ENCODE measurements around the gene NCMAP. TPM values are rescaled to one million over a fixed set of nuclear protein-coding genes. Genes with fewer than 3 reads are reported as not detected.

NCMAP gene
- total RNA-seq, 2 donors from 2014 or later: 9.9 to 12.7 TPM

DNA sequence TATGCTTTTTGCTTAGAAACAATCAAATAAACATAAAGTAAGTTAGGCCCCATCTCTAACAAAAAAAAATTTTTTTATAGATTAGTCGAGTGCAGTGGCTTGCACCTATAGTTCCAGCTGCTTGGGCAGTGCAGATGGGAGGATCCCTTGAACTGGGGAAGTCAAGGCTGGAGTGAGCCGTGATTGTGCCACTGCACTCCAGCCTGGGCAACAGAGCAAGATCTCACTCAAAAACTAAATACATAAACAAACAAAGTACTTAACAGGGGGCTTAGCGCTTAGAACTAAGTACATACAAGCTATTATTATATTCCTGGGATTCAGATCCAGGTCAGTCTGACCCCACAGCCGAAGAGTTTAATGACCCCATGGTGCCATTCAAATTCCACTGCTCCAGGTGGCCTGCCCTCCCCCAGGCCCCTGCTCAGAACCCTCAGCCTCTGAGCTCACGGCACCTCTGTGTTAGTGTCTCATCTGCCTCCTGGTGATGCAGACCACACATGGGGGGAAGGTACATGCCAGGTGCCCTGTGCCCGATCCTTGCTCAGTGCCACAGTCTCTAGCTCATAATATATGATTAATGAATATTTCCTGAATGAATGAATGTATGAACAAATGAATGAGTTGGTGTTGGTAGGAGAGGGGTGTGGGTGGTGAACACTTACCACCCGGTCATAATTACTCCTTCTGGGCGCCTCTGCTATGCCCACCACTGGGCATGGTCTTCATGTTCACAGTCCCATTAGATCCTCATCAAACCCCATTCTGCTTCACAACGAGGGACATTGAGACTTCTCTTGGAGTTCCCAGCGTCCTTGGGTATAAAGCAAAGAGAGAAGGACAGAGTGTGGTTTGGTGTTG is 14.6 kb downstream of the NCMAP start:
- no peak for TF ChIP-seq POLR2A (IDR thresholded peaks at IDR 0.05)
- TF ChIP-seq, protein P1, sequence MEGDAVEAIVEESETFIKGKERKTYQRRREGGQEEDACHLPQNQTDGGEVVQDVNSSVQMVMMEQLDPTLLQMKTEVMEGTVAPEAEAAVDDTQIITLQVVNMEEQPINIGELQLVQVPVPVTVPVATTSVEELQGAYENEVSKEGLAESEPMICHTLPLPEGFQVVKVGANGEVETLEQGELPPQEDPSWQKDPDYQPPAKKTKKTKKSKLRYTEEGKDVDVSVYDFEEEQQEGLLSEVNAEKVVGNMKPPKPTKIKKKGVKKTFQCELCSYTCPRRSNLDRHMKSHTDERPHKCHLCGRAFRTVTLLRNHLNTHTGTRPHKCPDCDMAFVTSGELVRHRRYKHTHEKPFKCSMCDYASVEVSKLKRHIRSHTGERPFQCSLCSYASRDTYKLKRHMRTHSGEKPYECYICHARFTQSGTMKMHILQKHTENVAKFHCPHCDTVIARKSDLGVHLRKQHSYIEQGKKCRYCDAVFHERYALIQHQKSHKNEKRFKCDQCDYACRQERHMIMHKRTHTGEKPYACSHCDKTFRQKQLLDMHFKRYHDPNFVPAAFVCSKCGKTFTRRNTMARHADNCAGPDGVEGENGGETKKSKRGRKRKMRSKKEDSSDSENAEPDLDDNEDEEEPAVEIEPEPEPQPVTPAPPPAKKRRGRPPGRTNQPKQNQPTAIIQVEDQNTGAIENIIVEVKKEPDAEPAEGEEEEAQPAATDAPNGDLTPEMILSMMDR (IDR thresholded peaks at IDR 0.05): no peak
- Histone ChIP-seq H3K9me3 (no peaks in the 10 kb centered on the region), H3K4me3 (no peak overlapping the region), H3K36me3 (replicated peaks in 1 of 2; ENCODE audit: insufficient read depth in 1 of 2, low read depth in 2 of 2) (no peaks in the 10 kb centered on the region), H3K27me3 (no peaks in the 10 kb centered on the region), H3K4me1 (peaks cover 38% of the 10 kb centered on the region), H3K27ac (no peak overlapping the region)
- ATAC-seq: no peak
- WGBS, 2 donors: 80 to 87% methylated on average over 10 of the region's 10 CpGs
- no peak for DNase-seq
- intact Hi-C loops (cut with DNase I): no loop called here

DNA sequence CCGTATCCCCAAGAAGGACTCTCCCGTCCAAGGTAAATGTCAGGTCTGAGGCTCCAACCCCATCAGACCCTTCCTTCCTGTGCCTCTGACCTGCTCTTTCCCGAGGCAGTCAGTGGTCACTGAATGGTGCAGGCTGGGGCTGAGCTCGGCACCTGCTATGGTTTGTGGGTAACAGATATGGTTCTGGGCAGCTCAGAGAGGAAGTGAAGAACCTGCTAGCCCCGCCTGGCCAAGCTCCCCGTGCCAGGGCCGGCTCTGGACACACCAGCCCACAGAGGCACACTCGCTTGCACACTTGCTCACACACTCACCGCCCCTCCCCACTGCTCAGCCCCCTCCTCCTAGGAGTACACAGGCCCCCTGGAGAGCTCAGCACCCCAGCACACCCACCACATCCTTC is 16.4 kb downstream of the NCMAP start:
- Histone ChIP-seq H3K9me3 (no peaks in the 10 kb centered on the region), H3K4me1 (peaks cover 26% of the 10 kb centered on the region), H3K27ac (no peak overlapping the region), H3K27me3 (no peaks in the 10 kb centered on the region), H3K36me3 (replicated peaks in 1 of 2; ENCODE audit: insufficient read depth in 1 of 2, low read depth in 2 of 2) (no peaks in the 10 kb centered on the region), H3K4me3 (no peak overlapping the region)
- intact Hi-C loops (cut with DNase I): no loop called here
- TF ChIP-seq, protein P1 (IDR thresholded peaks at IDR 0.05): no peak
- TF ChIP-seq POLR2A (IDR thresholded peaks at IDR 0.05): no peak
- WGBS, 2 donors: 71 to 83% methylated on average over 6 to 9 of the region's 9 CpGs
- no peak for ATAC-seq
- DNase-seq: no peak

DNA sequence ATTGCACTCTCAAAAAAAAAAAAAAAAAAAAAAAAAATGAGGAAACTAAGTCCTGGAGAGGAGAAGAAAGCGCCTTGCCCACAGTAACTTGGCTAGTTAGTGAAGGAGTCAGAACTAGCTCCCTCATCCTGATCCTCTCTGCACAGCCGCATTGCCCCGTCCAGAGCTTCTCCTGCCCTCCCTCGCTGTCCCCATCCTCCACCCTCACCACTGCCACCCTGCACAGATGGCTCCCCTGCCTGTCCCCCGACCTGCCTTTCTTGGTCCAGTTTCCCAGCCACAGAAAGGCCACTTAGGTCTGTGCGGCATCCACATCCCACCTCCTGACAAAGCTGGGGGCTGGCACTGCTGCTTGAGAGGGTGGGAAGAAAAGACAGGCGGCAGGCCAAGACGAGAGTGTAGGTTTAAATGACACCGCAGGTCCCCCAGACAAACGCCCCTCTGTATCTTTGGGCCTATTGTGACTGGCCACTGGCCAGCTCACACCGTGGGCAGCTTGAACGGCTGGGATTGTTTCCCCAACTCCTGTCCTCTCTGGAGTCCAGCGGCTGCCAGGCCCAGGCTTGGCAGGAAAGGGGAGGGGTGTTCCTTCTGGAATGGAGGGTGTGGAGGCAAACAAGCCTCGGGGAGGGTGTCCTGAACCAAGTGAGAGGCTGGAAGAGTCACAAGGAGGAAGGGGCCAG is 20.2 kb downstream of the NCMAP start:
- intact Hi-C loops (cut with DNase I): no loop called here
- Histone ChIP-seq H3K9me3 (no peaks in the 10 kb centered on the region), H3K36me3 (replicated peaks in 1 of 2; ENCODE audit: insufficient read depth in 1 of 2, low read depth in 2 of 2) (no peaks in the 10 kb centered on the region), H3K4me3 (no peak overlapping the region), H3K27me3 (no peaks in the 10 kb centered on the region), H3K4me1 (peaks cover 7% of the 10 kb centered on the region), H3K27ac (peak overlapping the region; percentile 9 to 51 (median 48))
- ATAC-seq (peak; percentile 45), DNase-seq (peak in 2 of 4 donors; percentile 34 to 37)
- TF ChIP-seq POLR2A (IDR thresholded peaks at IDR 0.05): no peak
- TF ChIP-seq, protein P1 (IDR thresholded peaks at IDR 0.05): no peak
- 48% methylated on average over 11 to 14 of the region's 14 CpGs for WGBS, 2 donors

DNA sequence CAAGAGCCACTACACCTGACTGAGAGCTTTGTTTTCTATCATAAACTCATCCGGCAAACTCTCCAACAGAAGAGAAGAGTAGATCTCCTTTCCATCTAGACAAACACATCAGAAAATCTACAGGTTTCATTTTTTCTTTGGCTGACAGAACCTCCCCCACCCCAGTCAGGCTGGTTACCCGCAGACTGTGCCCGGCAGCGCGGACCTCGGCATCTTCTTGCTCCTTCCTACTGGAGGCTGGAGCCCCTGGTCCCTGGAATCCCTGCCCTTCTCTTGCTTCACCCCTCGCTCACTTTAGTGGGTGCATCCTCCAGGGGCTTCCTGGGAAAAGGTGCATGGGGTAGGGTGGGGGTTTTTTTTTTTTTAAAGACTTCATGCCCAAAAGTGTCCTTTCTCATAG is 23.0 kb downstream of the NCMAP start:
- Histone ChIP-seq H3K4me1 (peaks cover 9% of the 10 kb centered on the region), H3K36me3 (replicated peaks in 1 of 2; ENCODE audit: insufficient read depth in 1 of 2, low read depth in 2 of 2) (no peaks in the 10 kb centered on the region), H3K27me3 (no peaks in the 10 kb centered on the region), H3K4me3 (no peak overlapping the region), H3K9me3 (no peaks in the 10 kb centered on the region), H3K27ac (no peak overlapping the region)
- intact Hi-C loops (cut with DNase I): no loop called here
- TF ChIP-seq, protein P1 (IDR thresholded peaks at IDR 0.05): no peak
- ATAC-seq (no peak), DNase-seq (no peak)
- 95 to 98% methylated on average over 6 of the region's 7 CpGs for WGBS, 2 donors
